Trophoblast cell (in vitro differentiated cells and primary cell): ENCODE measurements around the gene VTI1A.

Source experiments
- DNase-seq, 2 donors: peaks; one replicate each; pipeline ENCODE4 v3.0.0-alpha.2; 2016
- H2AFZ ChIP-seq: 2 replicates; pipeline ENCODE4 v1.6.1; 2013; ENCODE audit warnings: low read length, moderate library complexity, mild to moderate bottlenecking; ENCODE audit not compliant: insufficient read depth, poor library complexity
- H2AK5ac ChIP-seq: 2 replicates; pipeline ENCODE4 v1.6.1; 2013; ENCODE audit warnings: mild to moderate bottlenecking, low read length
- H2BK120ac ChIP-seq: 2 replicates; pipeline ENCODE4 v1.6.1; 2013; ENCODE audit warnings: low read length, mild to moderate bottlenecking, moderate library complexity; ENCODE audit not compliant: insufficient read depth, poor library complexity
- H2BK12ac ChIP-seq: 2 replicates; pipeline ENCODE4 v1.6.1; 2013; ENCODE audit warnings: mild to moderate bottlenecking, low read length, moderate library complexity
- H2BK5ac ChIP-seq: 2 replicates; pipeline ENCODE4 v1.6.1; 2013; ENCODE audit warnings: low read length, low read depth, moderate library complexity, mild to moderate bottlenecking; ENCODE audit not compliant: poor library complexity
- H3K14ac ChIP-seq: 2 replicates; pipeline ENCODE4 v1.6.1; 2013; ENCODE audit warnings: mild to moderate bottlenecking, low read length
- H3K18ac ChIP-seq: 2 replicates; pipeline ENCODE4 v1.6.1; 2013; ENCODE audit warnings: mild to moderate bottlenecking, low read length
- H3K23ac ChIP-seq: 2 replicates; pipeline ENCODE4 v1.6.1; 2013; ENCODE audit warnings: low read length
- H3K27ac ChIP-seq: 2 replicates; pipeline ENCODE4 v1.5.1; 2013; ENCODE audit warnings: low read depth, mild to moderate bottlenecking, inconsistent platforms, low read length, moderate library complexity
- H3K27me3 ChIP-seq: 2 replicates; pipeline ENCODE4 v1.6.1; 2013; ENCODE audit warnings: inconsistent platforms, mild to moderate bottlenecking, low read length, moderate library complexity; ENCODE audit not compliant: insufficient read depth
- H3K36me3 ChIP-seq, 2 experiments: 1 replicate in 1 of 2; 2 replicates in 1 of 2; pipeline ENCODE4 v1.6.1; 2013; ENCODE audit warnings: low read length in 2 of 2, mild to moderate bottlenecking in 2 of 2, moderate library complexity in 1 of 2; ENCODE audit not compliant: insufficient read depth in 2 of 2, control insufficient read depth in 1 of 2
- H3K4ac ChIP-seq: 2 replicates; pipeline ENCODE4 v1.6.1; 2013; ENCODE audit warnings: low read depth, mild to moderate bottlenecking, low read length, moderate library complexity
- H3K4me1 ChIP-seq, 2 experiments: 1 replicate in 1 of 2; 2 replicates in 1 of 2; pipeline ENCODE4 v1.6.1; 2013; ENCODE audit warnings: low read length in 2 of 2, mild to moderate bottlenecking in 2 of 2, moderate library complexity in 1 of 2; ENCODE audit not compliant: insufficient read depth in 2 of 2, control insufficient read depth in 1 of 2
- H3K4me2 ChIP-seq: 2 replicates; pipeline ENCODE4 v1.6.1; 2013; ENCODE audit warnings: inconsistent platforms, mild to moderate bottlenecking, low read length, moderate library complexity
- H3K4me3 ChIP-seq: 2 replicates; pipeline ENCODE4 v1.5.1; 2013; ENCODE audit warnings: mild to moderate bottlenecking, low read depth, low read length, inconsistent platforms
- H3K79me1 ChIP-seq: one replicate; pipeline ENCODE4 v1.6.1; 2013; ENCODE audit warnings: low read length
- H3K79me2 ChIP-seq: 2 replicates; pipeline ENCODE4 v1.6.1; 2013; ENCODE audit warnings: low read length, mild to moderate bottlenecking; ENCODE audit not compliant: control insufficient read depth, insufficient read depth, poor library complexity
- H3K9ac ChIP-seq: 2 replicates; pipeline ENCODE4 v1.6.1; 2013; ENCODE audit warnings: mild to moderate bottlenecking, low read length
- H3K9me3 ChIP-seq: 2 replicates; pipeline ENCODE4 v1.6.1; 2013; ENCODE audit warnings: low read depth, mild to moderate bottlenecking, control low read depth, inconsistent platforms, low read length; ENCODE audit not compliant: insufficient read depth
- H4K12ac ChIP-seq: 2 replicates; pipeline ENCODE4 v1.6.1; 2013; ENCODE audit warnings: low read depth, mild to moderate bottlenecking, low read length, moderate library complexity
- H4K8ac ChIP-seq: 2 replicates; pipeline ENCODE4 v1.6.1; 2013; ENCODE audit warnings: low read depth, mild to moderate bottlenecking, low read length, moderate library complexity
- H4K91ac ChIP-seq: one replicate; pipeline ENCODE4 v1.6.1; 2013; ENCODE audit warnings: low read depth, mild to moderate bottlenecking, low read length, moderate library complexity
- WGBS: extraction: QIAGEN DNeasy Blood & Tissue Kit; methylation state at CpG from one replicate; pipeline ENCODE4 v1.1.7; 2013; ENCODE audit warnings: missing lambda C conversion rate; ENCODE audit not compliant: insufficient read length, insufficient coverage; ENCODE audit errors: extremely low coverage; 5-methylcytosine and 5-hydroxymethylcytosine counted together

The VTI1A gene

DNA sequence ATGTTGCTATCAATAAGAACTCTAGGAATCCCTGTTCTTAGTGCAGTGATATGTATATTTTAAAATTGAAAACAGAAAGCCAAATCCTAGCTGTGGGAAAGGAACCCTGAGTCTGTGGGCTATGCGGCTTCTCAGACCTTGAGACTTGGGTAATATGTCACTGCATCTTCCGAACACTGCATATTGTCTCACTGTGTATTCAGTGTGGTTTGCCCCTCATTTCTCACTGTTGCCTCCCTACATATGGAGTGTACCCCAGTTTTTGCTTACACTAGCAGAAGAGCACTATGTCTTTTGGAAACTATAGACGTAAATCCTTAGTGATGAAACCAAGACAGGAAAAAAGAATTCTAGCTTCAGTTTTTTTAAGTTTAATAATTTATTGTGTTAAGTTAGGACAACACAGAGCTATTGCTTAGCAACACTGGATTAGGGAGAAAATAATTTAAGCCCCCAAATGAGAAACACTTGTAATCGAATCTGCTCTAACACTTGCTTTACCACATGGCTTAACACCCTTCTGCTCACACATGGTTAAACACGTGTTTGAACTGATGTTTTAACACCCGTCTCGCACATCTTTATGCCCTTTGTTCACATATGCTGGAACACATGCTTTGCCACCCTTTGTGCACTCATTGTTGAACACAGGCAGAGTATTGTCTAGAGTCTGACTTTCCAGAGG lies 251.3 kb downstream of the VTI1A start:
- no peak overlapping the region for H3K4me2 ChIP-seq
- no peak for DNase-seq
- H3K4ac ChIP-seq = no peak overlapping the region
- H3K4me1 ChIP-seq = no peaks in the 10 kb centered on the region
- no peak overlapping the region for H2BK12ac ChIP-seq
- H2AK5ac ChIP-seq = no peak overlapping the region
- no peak overlapping the region for H3K27ac ChIP-seq
- H3K27me3 ChIP-seq = no peaks in the 10 kb centered on the region
- no peak overlapping the region for H3K23ac ChIP-seq
- H2BK120ac ChIP-seq = no peak overlapping the region
- no peak overlapping the region for H2BK5ac ChIP-seq
- no peak overlapping the region for H3K4me3 ChIP-seq
- no peak overlapping the region for H3K9ac ChIP-seq
- no peaks in the 10 kb centered on the region for H3K79me1 ChIP-seq
- no peak overlapping the region for H2AFZ ChIP-seq
- no peak overlapping the region for H3K14ac ChIP-seq
- H4K91ac ChIP-seq = no peak overlapping the region
- WGBS = no CpG with 5 or more reads among the region's 7 CpGs
- no peak overlapping the region for H4K12ac ChIP-seq
- H3K79me2 ChIP-seq = no peaks in the 10 kb centered on the region
- no peaks in the 10 kb centered on the region for H3K9me3 ChIP-seq
- no peak overlapping the region for H3K18ac ChIP-seq
- H3K36me3 ChIP-seq = no peaks in the 10 kb centered on the region
- no peak overlapping the region for H4K8ac ChIP-seq

DNA sequence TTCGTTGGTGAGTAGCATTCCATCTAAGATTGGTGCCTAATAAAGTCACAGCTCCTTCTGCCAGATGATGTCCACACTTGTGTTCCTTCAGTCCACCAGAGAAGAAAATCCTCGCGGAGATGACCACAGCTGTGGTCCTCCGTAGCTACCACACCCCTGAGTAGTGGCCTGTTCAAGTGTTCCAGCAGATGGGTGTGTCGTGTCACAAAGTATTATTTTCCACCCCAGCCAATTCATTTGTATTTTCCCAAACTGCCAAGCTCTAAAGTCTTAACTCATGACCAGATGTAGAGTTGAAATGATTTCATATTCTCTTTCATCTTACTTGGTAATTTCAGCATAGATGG lies 251.8 kb downstream of the VTI1A start:
- DNase-seq = no peak
- Histone ChIP-seq H3K27ac (no peak overlapping the region), H3K4me3 (no peak overlapping the region), H4K91ac (no peak overlapping the region), H3K23ac (no peak overlapping the region), H2AK5ac (no peak overlapping the region), H4K8ac (no peak overlapping the region), H2BK120ac (no peak overlapping the region), H3K9me3 (no peaks in the 10 kb centered on the region), H3K79me1 (no peaks in the 10 kb centered on the region), H2BK12ac (no peak overlapping the region), H3K27me3 (no peaks in the 10 kb centered on the region), H2AFZ (no peak overlapping the region), H2BK5ac (no peak overlapping the region), H3K36me3 (no peaks in the 10 kb centered on the region), H3K4me1 (no peaks in the 10 kb centered on the region), H4K12ac (no peak overlapping the region), H3K14ac (no peak overlapping the region), H3K9ac (no peak overlapping the region), H3K79me2 (no peaks in the 10 kb centered on the region), H3K4me2 (no peak overlapping the region), H3K18ac (no peak overlapping the region), H3K4ac (no peak overlapping the region)
- no CpG with 5 or more reads among the region's 5 CpGs for WGBS

DNA sequence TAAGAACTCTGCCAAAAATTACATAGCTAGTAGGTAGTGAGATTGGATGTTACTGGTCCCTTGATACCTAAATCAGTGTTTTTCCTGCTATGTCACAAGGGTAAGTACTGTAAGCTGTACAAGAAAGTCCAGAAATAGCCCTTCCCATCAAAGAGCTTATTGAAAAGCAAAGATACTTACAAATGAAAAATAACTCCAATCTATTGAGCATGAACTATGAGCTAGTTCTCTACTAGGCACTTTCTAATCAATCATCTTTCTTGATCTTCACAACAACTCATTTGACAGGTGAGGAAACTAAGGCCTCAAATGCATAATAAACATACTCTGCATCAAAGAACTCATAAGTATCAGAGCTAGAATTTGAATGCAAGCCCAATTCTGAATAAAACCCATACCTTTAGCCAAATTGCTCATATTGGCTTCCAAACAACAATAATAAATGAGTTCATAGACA lies 253.2 kb downstream of the VTI1A start:
- Histone ChIP-seq H3K27ac (no peak overlapping the region), H3K36me3 (no peaks in the 10 kb centered on the region), H3K9ac (no peak overlapping the region), H4K12ac (no peak overlapping the region), H3K4me2 (no peak overlapping the region), H3K9me3 (no peaks in the 10 kb centered on the region), H3K79me2 (no peaks in the 10 kb centered on the region), H2BK120ac (no peak overlapping the region), H2BK12ac (no peak overlapping the region), H3K4me1 (no peaks in the 10 kb centered on the region), H2AFZ (no peak overlapping the region), H3K23ac (no peak overlapping the region), H2BK5ac (no peak overlapping the region), H2AK5ac (no peak overlapping the region), H4K91ac (no peak overlapping the region), H3K14ac (no peak overlapping the region), H4K8ac (no peak overlapping the region), H3K4me3 (no peak overlapping the region), H3K27me3 (no peaks in the 10 kb centered on the region), H3K18ac (no peak overlapping the region), H3K4ac (no peak overlapping the region), H3K79me1 (no peaks in the 10 kb centered on the region)
- no peak for DNase-seq

DNA sequence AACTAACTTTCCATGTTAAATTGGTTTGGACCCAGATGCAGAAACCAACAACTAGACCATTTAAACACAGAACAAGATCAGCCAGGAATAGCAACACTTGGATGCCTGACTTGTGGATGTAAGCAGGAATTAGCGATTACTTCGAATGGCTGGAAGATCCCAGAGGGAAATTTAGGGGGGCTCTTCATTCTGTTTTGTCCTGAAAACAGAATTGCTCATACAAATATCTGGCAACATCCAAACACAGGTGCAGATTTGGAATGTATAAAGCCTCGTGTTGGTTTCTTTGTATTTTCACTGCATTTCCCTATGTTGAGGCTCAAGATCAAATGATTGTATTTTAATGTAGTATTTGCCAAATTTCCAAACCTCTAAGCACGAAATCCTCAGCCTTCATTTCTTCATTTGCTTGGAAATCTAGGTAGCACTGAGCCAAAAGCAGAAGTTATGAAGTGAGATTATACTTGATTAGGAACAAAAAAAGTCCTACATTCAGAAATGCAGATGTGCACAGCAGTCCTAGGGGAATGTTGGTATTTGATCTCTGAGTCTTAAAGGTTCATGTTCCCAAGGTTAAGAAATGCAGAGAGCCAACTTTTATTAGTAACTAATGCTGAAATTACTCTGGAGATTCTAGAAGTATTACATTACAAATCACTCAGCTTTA lies 254.3 kb downstream of the VTI1A start:
- no peaks in the 10 kb centered on the region for H3K4me1 ChIP-seq
- no peak overlapping the region for H3K4ac ChIP-seq
- H3K79me2 ChIP-seq = no peaks in the 10 kb centered on the region
- no peak overlapping the region for H3K27ac ChIP-seq
- H3K18ac ChIP-seq = no peak overlapping the region
- no peaks in the 10 kb centered on the region for H3K9me3 ChIP-seq
- no peak overlapping the region for H4K91ac ChIP-seq
- H2BK120ac ChIP-seq = no peak overlapping the region
- no CpG with 5 or more reads among the region's 4 CpGs for WGBS
- H3K4me2 ChIP-seq = no peak overlapping the region
- H3K27me3 ChIP-seq = no peaks in the 10 kb centered on the region
- H4K8ac ChIP-seq = no peak overlapping the region
- H4K12ac ChIP-seq = no peak overlapping the region
- H3K36me3 ChIP-seq = no peaks in the 10 kb centered on the region
- no peak for DNase-seq
- H2BK12ac ChIP-seq = no peak overlapping the region
- H2AK5ac ChIP-seq = no peak overlapping the region
- no peak overlapping the region for H3K14ac ChIP-seq
- no peaks in the 10 kb centered on the region for H3K79me1 ChIP-seq
- H3K9ac ChIP-seq = no peak overlapping the region
- H3K23ac ChIP-seq = no peak overlapping the region
- no peak overlapping the region for H2BK5ac ChIP-seq
- H3K4me3 ChIP-seq = no peak overlapping the region
- H2AFZ ChIP-seq = no peak overlapping the region
